Natural killer cell (primary cell): ENCODE measurements around the gene LHFPL5. TPM values are rescaled to one million over a fixed set of nuclear protein-coding genes. Genes with fewer than 3 reads are reported as not detected.

Experiments
- ATAC-seq, 3 donors: fragments of 150-1000 bp in 2 of 3; fragments of 200-7000 bp in 1 of 3; cut with Tn5 transposase; 1 replicate in 1 of 3; 2 replicates in 2 of 3; pipeline ENCODE4 v1.10.0; 2021; ENCODE audit warnings: mild to moderate bottlenecking in 2 of 3, moderate library complexity in 2 of 3
- DNase-seq, 2 donors: peaks; one replicate each; pipeline versions ENCODE4 v3.0.0 to v3.0.0-alpha.2; 2013 to 2021; ENCODE audit warnings: mixed read lengths in 1 of 2
- H3K27ac ChIP-seq: one replicate; pipeline ENCODE4 v1.5.1; 2013; ENCODE audit warnings: mild to moderate bottlenecking, low read length
- H3K27me3 ChIP-seq: one replicate; pipeline ENCODE4 v1.6.1; 2013; ENCODE audit warnings: low read length; ENCODE audit not compliant: control insufficient read depth, insufficient read depth
- H3K36me3 ChIP-seq: one replicate; pipeline ENCODE4 v1.6.1; 2013; ENCODE audit warnings: low read length; ENCODE audit not compliant: control insufficient read depth, insufficient read depth
- H3K4me1 ChIP-seq: one replicate; pipeline ENCODE4 v1.6.1; 2013; ENCODE audit warnings: low read length; ENCODE audit not compliant: control insufficient read depth, insufficient read depth
- H3K4me3 ChIP-seq: one replicate; pipeline ENCODE4 v1.5.1; 2013; ENCODE audit warnings: low read length
- H3K9me3 ChIP-seq: one replicate; pipeline ENCODE4 v1.6.1; 2013; ENCODE audit warnings: low read length; ENCODE audit not compliant: control insufficient read depth, insufficient read depth
- H3K27ac Mint-ChIP-seq, 2 donors: one replicate each; pipeline ENCODE4 v1.8.0; 2022; ENCODE audit warnings: mild to moderate bottlenecking in 2 of 2, mixed read lengths in 2 of 2, moderate library complexity in 1 of 2
- H3K27me3 Mint-ChIP-seq, 2 donors: one replicate each; pipeline ENCODE4 v1.8.0; 2022; ENCODE audit warnings: low read depth in 2 of 2, mixed read lengths in 2 of 2
- H3K36me3 Mint-ChIP-seq: one replicate; pipeline ENCODE4 v1.8.0; 2022; ENCODE audit warnings: mixed read lengths
- H3K4me1 Mint-ChIP-seq, 2 donors: one replicate each; pipeline ENCODE4 v1.8.0; 2022; ENCODE audit warnings: mixed read lengths in 2 of 2
- H3K4me3 Mint-ChIP-seq: one replicate; pipeline ENCODE4 v1.8.0; 2022; ENCODE audit warnings: mild to moderate bottlenecking, moderate library complexity, mixed read lengths
- H3K9me3 Mint-ChIP-seq, 2 donors: one replicate each; pipeline ENCODE4 v1.8.0; 2022; ENCODE audit warnings: mixed read lengths in 2 of 2
- WGBS: methylation state at CpG from one replicate; pipeline ENCODE4 v1.1.7; 2013; ENCODE audit warnings: missing lambda C conversion rate; ENCODE audit not compliant: insufficient coverage; 5-methylcytosine and 5-hydroxymethylcytosine counted together
- intact Hi-C: fragments of 100-400 bp; cut with micrococcal nuclease; formaldehyde crosslinking; loops from one replicate; pipeline ENCODE4 v1.14.2; 2022
- total RNA-seq, 4 donors: library from RNA; stranded (reverse); fragments of 120-200 nt in 1 of 4; gene quantifications; one replicate each; pipeline versions ENCODE4 v1.2.3 to v1.2.4, GENCODE V29; 2013 to 2022
- TF ChIP-seq, protein P1 (sequence below): fragments of 200-600 bp; IDR thresholded peaks from one replicate; pipeline ENCODE4 v1.8.0; 2022; ENCODE audit warnings: antibody characterized with exemption

Gene LHFPL5
- total RNA-seq, 3 donors from 2014 or later (not counting 1 experiment from before 2014, with no cell fraction given) = not detected

DNA sequence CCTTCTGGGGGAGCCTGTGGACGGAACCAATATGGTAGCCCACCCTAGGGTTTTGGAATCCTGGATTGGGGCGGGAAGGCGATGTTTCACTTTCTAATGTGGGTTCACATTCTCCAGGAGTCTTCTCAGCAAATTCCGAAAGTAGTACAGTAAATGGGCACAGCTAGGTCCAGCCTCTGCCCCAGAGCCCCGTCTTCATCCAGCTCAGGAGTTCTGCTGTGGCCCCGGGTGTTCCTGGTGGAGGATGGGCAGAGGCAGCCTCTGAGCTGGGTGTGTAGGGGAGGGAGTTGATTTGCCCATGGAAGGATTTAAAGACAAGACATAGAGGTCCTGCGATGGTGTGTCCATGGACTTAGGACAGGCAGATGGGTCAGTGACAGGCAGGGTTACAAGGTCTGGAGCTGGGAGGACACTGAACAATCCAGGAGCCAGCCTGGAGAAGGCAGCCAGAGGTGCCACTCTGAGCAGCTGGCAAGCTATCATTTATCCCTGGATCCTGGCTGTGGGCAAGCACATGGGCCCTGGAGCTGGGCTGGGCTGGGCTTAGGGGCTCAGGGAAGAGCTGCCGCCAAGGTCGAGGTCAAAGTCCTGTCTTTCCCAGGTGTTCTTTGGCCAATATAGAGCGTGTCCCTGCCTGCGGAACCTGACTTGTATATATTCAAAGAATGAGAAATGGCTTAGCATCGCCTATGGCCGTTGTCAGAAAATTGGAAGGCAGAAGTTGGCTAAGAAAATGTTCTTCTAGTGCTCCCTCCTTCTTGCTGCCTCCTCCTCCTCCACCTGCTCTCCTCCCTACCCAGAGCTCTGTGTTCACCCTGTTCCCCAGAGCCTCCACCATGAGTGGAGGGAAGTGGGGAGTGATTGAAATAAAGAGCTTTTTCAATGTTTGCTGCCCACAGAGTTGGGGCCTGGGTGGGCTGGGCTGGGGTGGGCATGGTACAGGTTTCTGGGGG, 17.6 kb upstream of the LHFPL5 start:
- Histone ChIP-seq H3K9me3 (no peaks in the 10 kb centered on the region), H3K27me3 (peaks cover 11% of the 10 kb centered on the region), H3K4me3 (no peak overlapping the region), H3K36me3 (no peaks in the 10 kb centered on the region), H3K4me1 (no peaks in the 10 kb centered on the region), H3K27ac (no peak overlapping the region)
- Mint-ChIP-seq H3K9me3 (no peaks in the 10 kb centered on the region), H3K36me3 (no peaks in the 10 kb centered on the region), H3K27ac (no peak overlapping the region), H3K4me1 (no peaks in the 10 kb centered on the region), H3K27me3 (peaks cover 31 to 37% of the 10 kb centered on the region in 2 donors), H3K4me3 (no peak overlapping the region)
- no peak for ATAC-seq
- DNase-seq = no peak
- WGBS = 88% methylated on average over 13 of the region's 13 CpGs
- TF ChIP-seq, protein P1, sequence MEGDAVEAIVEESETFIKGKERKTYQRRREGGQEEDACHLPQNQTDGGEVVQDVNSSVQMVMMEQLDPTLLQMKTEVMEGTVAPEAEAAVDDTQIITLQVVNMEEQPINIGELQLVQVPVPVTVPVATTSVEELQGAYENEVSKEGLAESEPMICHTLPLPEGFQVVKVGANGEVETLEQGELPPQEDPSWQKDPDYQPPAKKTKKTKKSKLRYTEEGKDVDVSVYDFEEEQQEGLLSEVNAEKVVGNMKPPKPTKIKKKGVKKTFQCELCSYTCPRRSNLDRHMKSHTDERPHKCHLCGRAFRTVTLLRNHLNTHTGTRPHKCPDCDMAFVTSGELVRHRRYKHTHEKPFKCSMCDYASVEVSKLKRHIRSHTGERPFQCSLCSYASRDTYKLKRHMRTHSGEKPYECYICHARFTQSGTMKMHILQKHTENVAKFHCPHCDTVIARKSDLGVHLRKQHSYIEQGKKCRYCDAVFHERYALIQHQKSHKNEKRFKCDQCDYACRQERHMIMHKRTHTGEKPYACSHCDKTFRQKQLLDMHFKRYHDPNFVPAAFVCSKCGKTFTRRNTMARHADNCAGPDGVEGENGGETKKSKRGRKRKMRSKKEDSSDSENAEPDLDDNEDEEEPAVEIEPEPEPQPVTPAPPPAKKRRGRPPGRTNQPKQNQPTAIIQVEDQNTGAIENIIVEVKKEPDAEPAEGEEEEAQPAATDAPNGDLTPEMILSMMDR = no peak
- intact Hi-C loops = loop anchor here (1.0 kb wide), 1 partner anchor 11 kb away; no protein-coding TSS in a partner anchor

DNA sequence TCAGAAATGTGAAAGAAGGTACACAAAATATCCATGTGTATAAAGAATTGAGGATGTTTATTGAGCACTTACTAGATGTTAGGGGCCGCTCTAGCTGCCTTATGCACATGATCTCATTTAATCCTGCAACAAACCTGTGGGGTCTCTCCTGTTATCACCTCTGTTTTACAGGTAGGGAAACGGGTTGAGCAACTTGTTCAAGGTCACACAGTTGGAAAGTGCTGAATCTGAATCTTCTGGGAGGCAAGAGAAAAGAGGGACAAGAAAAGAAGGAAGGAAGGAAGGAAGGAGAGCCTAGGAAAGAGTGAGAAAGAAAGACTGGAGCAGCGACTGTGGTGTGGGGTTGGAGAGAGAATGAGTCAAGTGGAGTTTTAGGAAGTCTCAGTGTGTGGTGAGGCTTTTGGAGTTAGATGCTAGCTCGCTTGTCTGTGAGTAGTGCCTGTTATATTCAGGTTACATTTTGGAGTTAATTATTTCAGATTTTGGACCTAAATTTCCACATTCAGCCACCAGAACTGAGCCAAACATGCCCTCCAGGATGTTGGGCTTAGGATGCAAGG, 16.6 kb upstream of the LHFPL5 start:
- no peaks in the 10 kb centered on the region for H3K9me3 ChIP-seq
- H3K27ac ChIP-seq = no peak overlapping the region
- TF ChIP-seq, protein P1 = no peak
- Mint-ChIP-seq H3K27ac (no peak overlapping the region), H3K36me3 (no peaks in the 10 kb centered on the region), H3K9me3 (no peaks in the 10 kb centered on the region), H3K4me3 (no peak overlapping the region), H3K4me1 (no peaks in the 10 kb centered on the region), H3K27me3 (peaks cover 34 to 38% of the 10 kb centered on the region in 2 donors)
- DNase-seq (no peak), ATAC-seq (no peak)
- no peak overlapping the region for H3K4me3 ChIP-seq
- H3K36me3 ChIP-seq = no peaks in the 10 kb centered on the region
- 62% methylated on average over 4 of the region's 4 CpGs for WGBS
- peaks cover 11% of the 10 kb centered on the region for H3K27me3 ChIP-seq
- intact Hi-C loops = no loop called here
- H3K4me1 ChIP-seq = no peaks in the 10 kb centered on the region

DNA sequence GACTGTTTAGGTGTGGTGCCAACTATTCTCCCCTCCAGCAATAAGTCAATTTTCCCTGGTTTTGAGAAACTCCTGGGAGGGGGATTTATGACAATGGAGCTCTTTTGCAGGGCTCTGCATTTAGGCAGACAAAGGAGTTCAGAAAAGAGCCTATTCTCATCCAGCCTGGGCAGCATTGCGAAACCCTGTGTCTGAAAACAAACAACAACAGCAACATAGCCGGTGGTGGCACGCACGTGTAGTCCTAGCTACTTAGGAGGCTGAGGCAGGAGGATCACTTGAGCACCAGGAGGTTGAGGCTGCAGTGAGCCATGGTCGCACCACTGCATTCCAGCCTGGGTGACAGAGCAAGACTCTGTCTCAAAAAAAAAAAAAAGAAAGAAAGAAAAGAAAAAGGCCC, 14.5 kb upstream of the LHFPL5 start:
- peaks cover 11% of the 10 kb centered on the region for H3K27me3 ChIP-seq
- Mint-ChIP-seq H3K36me3 (no peaks in the 10 kb centered on the region), H3K9me3 (no peaks in the 10 kb centered on the region), H3K27ac (no peak overlapping the region), H3K27me3 (peaks cover 26 to 30% of the 10 kb centered on the region in 2 donors), H3K4me3 (no peak overlapping the region), H3K4me1 (no peaks in the 10 kb centered on the region)
- intact Hi-C loops = no loop called here
- H3K9me3 ChIP-seq = no peaks in the 10 kb centered on the region
- WGBS = 86% methylated on average over 5 of the region's 5 CpGs
- H3K4me1 ChIP-seq = no peaks in the 10 kb centered on the region
- ATAC-seq (no peak), DNase-seq (no peak)
- TF ChIP-seq, protein P1 = no peak
- H3K27ac ChIP-seq = no peak overlapping the region
- H3K4me3 ChIP-seq = no peak overlapping the region
- H3K36me3 ChIP-seq = no peaks in the 10 kb centered on the region
